ENCODE results near the gene ADH1C. TPM values are rescaled to one million over a fixed set of nuclear protein-coding genes. Genes with fewer than 3 reads are reported as not detected.

Gene ADH1C
- polyA plus RNA-seq, 1 of the 3 experiments (the other 2 are of a cell fraction), result not detected

GRCh38 chr4:99339172-99339571 lies 13.4 kb downstream of the ADH1C start:
- H3K4me3 ChIP-seq (ENCODE audit: low read depth in 2 of 2, low read length in 1 of 2), result no peak overlapping the region
- POLR2A ChIA-PET, result no interaction called here
- no peaks in the 10 kb centered on the region for H3K79me2 ChIP-seq (ENCODE audit: insufficient read depth)
- 28% methylated on average over 3 of the region's 3 CpGs for WGBS (ENCODE audit: low lambda C conversion rate)
- no peaks in the 10 kb centered on the region for H3K9me2 ChIP-seq
- H3F3A ChIP-seq (replicated peaks; ENCODE audit: insufficient read depth), result no peaks in the 10 kb centered on the region
- CTCF ChIA-PET, result no interaction called here
- no peaks in the 10 kb centered on the region for H3K4me1 ChIP-seq (ENCODE audit: control insufficient read depth in 1 of 2, insufficient read depth in 2 of 2, low read depth in 1 of 2, low read length in 1 of 2)
- no peak for DNase-seq
- no peak for TF ChIP-seq CTCF (IDR thresholded peaks at IDR 0.05)
- TF ChIP-seq GATA2 (CRISPR knock-in tag; IDR thresholded peaks at IDR 0.05), result no peak
- no peak for TF ChIP-seq TAF1 (IDR thresholded peaks at IDR 0.05; ENCODE audit: borderline replicate concordance, low read depth, low read length)
- TF ChIP-seq YY1 (IDR thresholded peaks at IDR 0.05; ENCODE audit: low read depth), result no peak
- TF ChIP-seq TEAD4 (IDR thresholded peaks at IDR 0.05; ENCODE audit: borderline replicate concordance, insufficient read depth), result no peak
- TF ChIP-seq RCOR1 (IDR thresholded peaks at IDR 0.05; ENCODE audit: low read length), result no peak
- no peak for TF ChIP-seq RAD21 (IDR thresholded peaks at IDR 0.05; ENCODE audit: low read length)
- TF ChIP-seq, protein P1, sequence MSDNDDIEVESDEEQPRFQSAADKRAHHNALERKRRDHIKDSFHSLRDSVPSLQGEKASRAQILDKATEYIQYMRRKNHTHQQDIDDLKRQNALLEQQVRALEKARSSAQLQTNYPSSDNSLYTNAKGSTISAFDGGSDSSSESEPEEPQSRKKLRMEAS (IDR thresholded peaks at IDR 0.05; ENCODE audit: low read depth), result no peak
- no peak overlapping the region for H3K4me2 ChIP-seq
- no peaks in the 10 kb centered on the region for H3K9me3 ChIP-seq
- H3K27me3 ChIP-seq (ENCODE audit: insufficient read depth), result no peaks in the 10 kb centered on the region
- H3K9ac ChIP-seq, result no peak overlapping the region
- no peak overlapping the region for H3K27ac ChIP-seq (ENCODE audit: low read depth in 2 of 2, low read length in 1 of 2)
- no peak overlapping the region for H2AFZ ChIP-seq (ENCODE audit: low read depth)
- no peaks in the 10 kb centered on the region for H4K20me1 ChIP-seq (ENCODE audit: insufficient read depth)
- H3K36me3 ChIP-seq (replicated peaks in 1 of 2; ENCODE audit: control insufficient read depth in 1 of 2, insufficient read depth in 2 of 2, low read length in 1 of 2), result no peaks in the 10 kb centered on the region

DNA sequence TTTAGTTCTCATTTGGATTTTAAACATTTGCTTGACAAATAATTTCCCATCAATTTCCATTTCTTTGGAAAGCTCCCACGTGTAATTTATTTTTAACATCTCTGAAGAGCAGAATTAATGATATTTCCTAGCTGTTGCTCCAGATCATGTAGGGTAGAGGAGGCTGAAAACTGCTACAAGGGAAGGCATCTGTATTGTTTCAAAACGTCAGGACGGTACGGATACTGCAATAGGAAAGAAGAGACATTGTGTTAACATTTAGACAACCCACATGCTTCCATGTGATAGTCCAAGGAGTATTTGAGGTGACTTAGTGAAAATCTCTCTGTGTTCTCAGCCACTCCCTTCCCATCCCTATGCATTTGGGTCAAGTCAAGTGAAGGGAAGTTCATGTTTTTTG lies 16.0 kb downstream of the ADH1C start:
- TF ChIP-seq NRF1 (IDR thresholded peaks at IDR 0.05; ENCODE audit: low read depth, low read length) (no peak), USF1 (IDR thresholded peaks at IDR 0.05; ENCODE audit: borderline replicate concordance, low read depth) (no peak), TEAD4 (IDR thresholded peaks at IDR 0.05; ENCODE audit: borderline replicate concordance, insufficient read depth) (no peak), RAD21 (IDR thresholded peaks at IDR 0.05; ENCODE audit: low read length) (no peak), CHD2 (IDR thresholded peaks at IDR 0.05; ENCODE audit: low read length, partially characterized antibody) (no peak), CTCF (IDR thresholded peaks at IDR 0.05) (no peak), RFX5 (IDR thresholded peaks at IDR 0.05; ENCODE audit: low read length) (no peak), POLR2AphosphoS5 (IDR thresholded peaks at IDR 0.05; ENCODE audit: low read depth, low read length) (no peak), TAF1 (IDR thresholded peaks at IDR 0.05; ENCODE audit: borderline replicate concordance, low read depth, low read length) (no peak), RCOR1 (IDR thresholded peaks at IDR 0.05; ENCODE audit: low read length) (no peak), FOXJ3 (CRISPR knock-in tag; IDR thresholded peaks at IDR 0.05) (no peak), JUND (IDR thresholded peaks at IDR 0.05) (no peak), RXRA (IDR thresholded peaks at IDR 0.05; ENCODE audit: borderline replicate concordance, low read depth) (no peak), GATA2 (CRISPR knock-in tag; IDR thresholded peaks at IDR 0.05) (no peak), FOXM1 (IDR thresholded peaks at IDR 0.05; ENCODE audit: low read depth) (no peak)
- TF ChIP-seq, protein P2, sequence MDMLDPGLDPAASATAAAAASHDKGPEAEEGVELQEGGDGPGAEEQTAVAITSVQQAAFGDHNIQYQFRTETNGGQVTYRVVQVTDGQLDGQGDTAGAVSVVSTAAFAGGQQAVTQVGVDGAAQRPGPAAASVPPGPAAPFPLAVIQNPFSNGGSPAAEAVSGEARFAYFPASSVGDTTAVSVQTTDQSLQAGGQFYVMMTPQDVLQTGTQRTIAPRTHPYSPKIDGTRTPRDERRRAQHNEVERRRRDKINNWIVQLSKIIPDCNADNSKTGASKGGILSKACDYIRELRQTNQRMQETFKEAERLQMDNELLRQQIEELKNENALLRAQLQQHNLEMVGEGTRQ (IDR thresholded peaks at IDR 0.05; ENCODE audit: borderline replicate concordance, low read depth, low read length), result no peak
- Histone ChIP-seq H4K20me1 (ENCODE audit: insufficient read depth) (no peaks in the 10 kb centered on the region), H3K4me2 (no peak overlapping the region), H3K9me3 (no peaks in the 10 kb centered on the region), H3F3A (replicated peaks; ENCODE audit: insufficient read depth) (no peaks in the 10 kb centered on the region), H3K9me2 (no peaks in the 10 kb centered on the region), H3K79me2 (ENCODE audit: insufficient read depth) (no peaks in the 10 kb centered on the region), H2AFZ (ENCODE audit: low read depth) (no peak overlapping the region), H3K4me3 (ENCODE audit: low read depth in 2 of 2, low read length in 1 of 2) (no peak overlapping the region), H3K27me3 (ENCODE audit: insufficient read depth) (no peaks in the 10 kb centered on the region), H3K36me3 (replicated peaks in 1 of 2; ENCODE audit: control insufficient read depth in 1 of 2, insufficient read depth in 2 of 2, low read length in 1 of 2) (no peaks in the 10 kb centered on the region), H3K4me1 (ENCODE audit: control insufficient read depth in 1 of 2, insufficient read depth in 2 of 2, low read depth in 1 of 2, low read length in 1 of 2) (no peaks in the 10 kb centered on the region), H3K9ac (no peak overlapping the region), H3K27ac (ENCODE audit: low read depth in 2 of 2, low read length in 1 of 2) (no peak overlapping the region)
- DNase-seq, result no peak
- WGBS (ENCODE audit: low lambda C conversion rate), result 18% methylated on average over 4 of the region's 4 CpGs
- POLR2A ChIA-PET, result no interaction called here
- CTCF ChIA-PET, result no interaction called here
